HepG2 (cell line): ENCODE measurements around the gene RFFL. TPM values are rescaled to one million over a fixed set of nuclear protein-coding genes. Genes with fewer than 3 reads are reported as not detected.

Experiments used
- HOXA9 ChIP-seq: sonication (generic); formaldehyde crosslinking; IDR thresholded peaks from 2 replicates; pipeline ENCODE4 v1.8.1; 2022; ENCODE audit warnings: missing genetic modification reagents, mild to moderate bottlenecking, moderate library complexity, borderline replicate concordance
- JUND ChIP-seq: sonication (generic); formaldehyde crosslinking; IDR thresholded peaks from 2 replicates; pipeline ENCODE4 v1.8.0; 2022; ENCODE audit warnings: mild to moderate bottlenecking, missing genetic modification reagents
- MAZ ChIP-seq, 2 experiments: sonication (generic) in 1 of 2; formaldehyde crosslinking in 1 of 2; IDR thresholded peaks; 2 replicates each; pipeline versions ENCODE4 v1.5.0 to v1.6.1; 2012 to 2020; ENCODE audit warnings: low read depth in 2 of 2, mild to moderate bottlenecking in 2 of 2, borderline replicate concordance in 1 of 2, improper control_type of control experiment in 1 of 2, low read length in 1 of 2, missing genetic modification reagents in 1 of 2, moderate library complexity in 1 of 2
- PRDM4 ChIP-seq: sonication (generic); formaldehyde crosslinking; IDR thresholded peaks from 2 replicates; pipeline ENCODE4 v1.9.0; 2021; ENCODE audit warnings: missing genetic modification reagents, borderline replicate concordance
- RFXAP ChIP-seq: sonication (generic); formaldehyde crosslinking; IDR thresholded peaks from 2 replicates; pipeline ENCODE4 v1.4.0; 2020; ENCODE audit warnings: missing genetic modification reagents, borderline replicate concordance
- TERF1 ChIP-seq: sonication (generic); formaldehyde crosslinking; IDR thresholded peaks from 2 replicates; pipeline ENCODE4 v1.8.0; 2022; ENCODE audit warnings: mild to moderate bottlenecking, missing genetic modification reagents, moderate library complexity
- THYN1 ChIP-seq: sonication (generic); formaldehyde crosslinking; IDR thresholded peaks from 2 replicates; pipeline ENCODE4 v1.8.1; 2023; ENCODE audit warnings: low read depth, mild to moderate bottlenecking, moderate library complexity, missing genetic modification reagents, borderline replicate concordance
- ZBTB34 ChIP-seq: sonication (generic); formaldehyde crosslinking; IDR thresholded peaks from 2 replicates; pipeline ENCODE4 v1.8.0; 2022; ENCODE audit warnings: mild to moderate bottlenecking, missing genetic modification reagents
- ZFP1 ChIP-seq: IDR thresholded peaks from 2 replicates; pipeline ENCODE4 v1.6.1; 2016
- ZNF513 ChIP-seq: sonication (generic); formaldehyde crosslinking; conservative IDR thresholded peaks from 2 replicates; pipeline ENCODE4 v1.5.0; 2020; ENCODE audit warnings: missing genetic modification reagents
- ZSCAN31 ChIP-seq: sonication (generic); formaldehyde crosslinking; IDR thresholded peaks from 2 replicates; pipeline ENCODE4 v1.5.0; 2020; ENCODE audit warnings: low read depth, mild to moderate bottlenecking, missing genetic modification reagents
- polyA plus RNA-seq, 8 experiments: library from polyadenylated mRNA; depleted of rRNA in 3 of 8; stranded (reverse) in 7 of 8; unstranded in 1 of 8; fragments of >200 nt; fragmentation: Illumina TruSeq in 4 of 8; extraction: Trizol in 4 of 8; gene quantifications; 2 replicates each; pipeline versions ENCODE4 v1.2.1 to v1.2.3, GENCODE V29; 2011 to 2016; ENCODE audit warnings: low read depth in 4 of 8, missing spikeins in 1 of 8, mixed read lengths in 1 of 8; ENCODE audit not compliant: insufficient read depth in 1 of 8
- total RNA-seq, 5 experiments: library from RNA; depleted of rRNA; stranded (reverse); fragments of >200 nt; fragmentation: Illumina TruSeq; extraction: Trizol; gene quantifications; 2 replicates each; pipeline ENCODE4 v1.2.3, GENCODE V29; 2016; ENCODE audit warnings: low read depth in 1 of 5
- TF ChIP-seq, protein P1 (sequence below): sonication (generic); formaldehyde crosslinking; conservative IDR thresholded peaks from 2 replicates; pipeline ENCODE4 v1.8.0; 2022; ENCODE audit warnings: low read depth, missing genetic modification reagents
- TF ChIP-seq, protein P2 (sequence below): sonication (generic); formaldehyde crosslinking; IDR thresholded peaks from 2 replicates; pipeline ENCODE4 v1.8.0; 2022; ENCODE audit warnings: missing genetic modification reagents, mild to moderate bottlenecking, moderate library complexity, borderline replicate concordance
- TF ChIP-seq, protein P3 (sequence below): sonication (generic); formaldehyde crosslinking; IDR thresholded peaks from 2 replicates; pipeline ENCODE4 v1.4.0; 2020; ENCODE audit warnings: missing genetic modification reagents

Gene RFFL
- total and polyA plus RNA-seq, 2 of the 13 experiments (the other 11 are each of a cell fraction or from before 2014, with no cell fraction given): 24.3 to 48.6 TPM

DNA sequence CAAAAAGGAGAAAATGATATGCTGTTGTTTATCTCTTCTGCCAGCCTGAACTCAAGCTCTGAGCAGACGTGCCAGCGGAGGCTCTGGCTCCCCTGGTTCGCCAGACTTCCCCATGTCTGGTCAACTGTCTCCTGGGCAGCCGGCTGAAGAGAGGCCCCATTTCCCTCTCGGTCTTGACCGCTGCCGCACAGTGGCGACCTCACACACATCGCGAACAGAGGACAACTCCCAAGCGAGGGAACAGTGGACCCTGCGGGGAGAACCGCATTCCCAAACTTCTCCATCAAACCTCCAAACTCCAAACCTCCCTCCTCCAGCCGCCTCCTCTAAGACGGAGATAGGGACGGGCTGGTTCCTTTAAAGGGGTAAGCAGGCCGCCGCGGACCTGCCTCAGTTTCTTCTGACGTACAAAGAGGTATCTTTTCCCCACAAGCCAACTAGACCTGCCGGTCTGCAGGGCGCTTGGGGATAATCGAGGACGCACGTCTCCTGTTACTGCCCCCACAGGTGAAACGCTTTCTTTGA, 24.9 kb upstream of the RFFL start (continued):
- TF ChIP-seq, protein P1, sequence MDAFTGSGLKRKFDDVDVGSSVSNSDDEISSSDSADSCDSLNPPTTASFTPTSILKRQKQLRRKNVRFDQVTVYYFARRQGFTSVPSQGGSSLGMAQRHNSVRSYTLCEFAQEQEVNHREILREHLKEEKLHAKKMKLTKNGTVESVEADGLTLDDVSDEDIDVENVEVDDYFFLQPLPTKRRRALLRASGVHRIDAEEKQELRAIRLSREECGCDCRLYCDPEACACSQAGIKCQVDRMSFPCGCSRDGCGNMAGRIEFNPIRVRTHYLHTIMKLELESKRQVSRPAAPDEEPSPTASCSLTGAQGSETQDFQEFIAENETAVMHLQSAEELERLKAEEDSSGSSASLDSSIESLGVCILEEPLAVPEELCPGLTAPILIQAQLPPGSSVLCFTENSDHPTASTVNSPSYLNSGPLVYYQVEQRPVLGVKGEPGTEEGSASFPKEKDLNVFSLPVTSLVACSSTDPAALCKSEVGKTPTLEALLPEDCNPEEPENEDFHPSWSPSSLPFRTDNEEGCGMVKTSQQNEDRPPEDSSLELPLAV (CRISPR knock-in tag): no peak
- TF ChIP-seq THYN1 (CRISPR knock-in tag) (no peak), MAZ (IDR thresholded peaks at IDR 0.05; ENCODE audit: borderline replicate concordance, low read depth, low read length) (no peak), MAZ (CRISPR knock-in tag; IDR thresholded peaks at IDR 0.05; ENCODE audit: low read depth) (no peak), ZSCAN31 (CRISPR knock-in tag) (no peak), JUND (CRISPR knock-in tag) (no peak), ZNF513 (CRISPR knock-in tag) (no peak), ZBTB34 (no peak), PRDM4 (CRISPR knock-in tag) (no peak), HOXA9 (CRISPR knock-in tag) (no peak), TERF1 (CRISPR knock-in tag) (0 out of 2 replicates have a peak, but pooled peaks have one; percentile 8), RFXAP (CRISPR knock-in tag) (no peak; the same call in 1 of the 2 replicates), ZFP1 (CRISPR knock-in tag) (no peak)
- TF ChIP-seq, protein P2, sequence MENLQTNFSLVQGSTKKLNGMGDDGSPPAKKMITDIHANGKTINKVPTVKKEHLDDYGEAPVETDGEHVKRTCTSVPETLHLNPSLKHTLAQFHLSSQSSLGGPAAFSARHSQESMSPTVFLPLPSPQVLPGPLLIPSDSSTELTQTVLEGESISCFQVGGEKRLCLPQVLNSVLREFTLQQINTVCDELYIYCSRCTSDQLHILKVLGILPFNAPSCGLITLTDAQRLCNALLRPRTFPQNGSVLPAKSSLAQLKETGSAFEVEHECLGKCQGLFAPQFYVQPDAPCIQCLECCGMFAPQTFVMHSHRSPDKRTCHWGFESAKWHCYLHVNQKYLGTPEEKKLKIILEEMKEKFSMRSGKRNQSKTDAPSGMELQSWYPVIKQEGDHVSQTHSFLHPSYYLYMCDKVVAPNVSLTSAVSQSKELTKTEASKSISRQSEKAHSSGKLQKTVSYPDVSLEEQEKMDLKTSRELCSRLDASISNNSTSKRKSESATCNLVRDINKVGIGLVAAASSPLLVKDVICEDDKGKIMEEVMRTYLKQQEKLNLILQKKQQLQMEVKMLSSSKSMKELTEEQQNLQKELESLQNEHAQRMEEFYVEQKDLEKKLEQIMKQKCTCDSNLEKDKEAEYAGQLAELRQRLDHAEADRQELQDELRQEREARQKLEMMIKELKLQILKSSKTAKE (CRISPR knock-in tag): peak; percentile 61; the same call in 1 of the 2 replicates
- TF ChIP-seq, protein P3, sequence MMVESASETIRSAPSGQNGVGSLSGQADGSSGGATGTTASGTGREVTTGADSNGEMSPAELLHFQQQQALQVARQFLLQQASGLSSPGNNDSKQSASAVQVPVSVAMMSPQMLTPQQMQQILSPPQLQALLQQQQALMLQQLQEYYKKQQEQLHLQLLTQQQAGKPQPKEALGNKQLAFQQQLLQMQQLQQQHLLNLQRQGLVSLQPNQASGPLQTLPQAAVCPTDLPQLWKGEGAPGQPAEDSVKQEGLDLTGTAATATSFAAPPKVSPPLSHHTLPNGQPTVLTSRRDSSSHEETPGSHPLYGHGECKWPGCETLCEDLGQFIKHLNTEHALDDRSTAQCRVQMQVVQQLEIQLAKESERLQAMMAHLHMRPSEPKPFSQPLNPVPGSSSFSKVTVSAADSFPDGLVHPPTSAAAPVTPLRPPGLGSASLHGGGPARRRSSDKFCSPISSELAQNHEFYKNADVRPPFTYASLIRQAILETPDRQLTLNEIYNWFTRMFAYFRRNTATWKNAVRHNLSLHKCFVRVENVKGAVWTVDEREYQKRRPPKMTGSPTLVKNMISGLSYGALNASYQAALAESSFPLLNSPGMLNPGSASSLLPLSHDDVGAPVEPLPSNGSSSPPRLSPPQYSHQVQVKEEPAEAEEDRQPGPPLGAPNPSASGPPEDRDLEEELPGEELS (CRISPR knock-in tag): no peak; the same call in 1 of the 2 replicates
